ENCODE measurements around the gene SYNGAP1. TPM values are rescaled to one million over a fixed set of nuclear protein-coding genes. Genes with fewer than 3 reads are reported as not detected.
A peak's percentile ranks its signal among the peaks of the same experiment; 100 is the strongest.

SYNGAP1 gene
- total and polyA plus RNA-seq, 9 of the 15 experiments (the other 6 are each of a cell fraction or from before 2014, with no cell fraction given): 0.01 to 22.8 (median 3.2) TPM

DNA sequence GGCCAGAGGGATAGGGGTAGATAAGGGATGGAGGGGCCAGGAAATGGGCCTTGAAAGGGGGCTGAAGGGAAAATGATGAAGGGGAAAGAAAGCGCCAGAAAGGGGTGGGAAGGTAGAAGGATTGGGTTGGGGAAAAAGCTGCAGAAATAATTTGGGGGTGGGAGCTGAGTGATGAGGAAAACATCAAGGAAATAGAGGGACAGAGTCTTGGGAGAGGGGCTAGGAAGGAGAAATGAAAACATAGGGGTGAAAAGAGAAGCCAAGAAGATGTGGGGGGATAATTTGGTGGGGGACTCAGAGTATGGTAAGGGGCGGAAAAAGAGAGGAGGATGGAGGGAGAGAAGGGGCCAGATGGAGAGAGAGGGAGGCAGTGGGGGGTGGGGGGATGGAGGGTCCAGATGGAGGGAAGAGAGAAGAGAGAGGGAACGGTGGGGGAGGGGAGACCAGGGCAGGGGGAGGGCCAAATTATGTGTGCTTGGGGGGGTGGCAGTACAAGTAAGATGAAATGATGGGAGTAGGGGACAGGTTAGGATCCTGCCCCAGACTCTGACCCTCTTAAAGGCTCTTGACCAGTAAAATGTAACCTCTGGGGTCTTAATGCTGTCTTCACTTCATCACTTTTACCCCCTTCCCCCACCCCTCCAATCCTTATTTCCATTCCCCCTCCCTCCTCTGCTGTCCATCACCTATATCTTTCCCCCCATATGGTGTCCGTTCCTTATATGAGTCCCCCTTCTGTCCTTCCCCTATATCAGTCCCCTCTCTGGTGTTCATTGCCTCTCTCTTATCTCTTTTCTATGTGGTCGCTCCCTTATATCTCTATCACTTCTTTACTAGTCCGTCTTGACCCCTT lies 852 bp downstream of the SYNGAP1 start (continued):
- TF ChIP-seq, protein P1, sequence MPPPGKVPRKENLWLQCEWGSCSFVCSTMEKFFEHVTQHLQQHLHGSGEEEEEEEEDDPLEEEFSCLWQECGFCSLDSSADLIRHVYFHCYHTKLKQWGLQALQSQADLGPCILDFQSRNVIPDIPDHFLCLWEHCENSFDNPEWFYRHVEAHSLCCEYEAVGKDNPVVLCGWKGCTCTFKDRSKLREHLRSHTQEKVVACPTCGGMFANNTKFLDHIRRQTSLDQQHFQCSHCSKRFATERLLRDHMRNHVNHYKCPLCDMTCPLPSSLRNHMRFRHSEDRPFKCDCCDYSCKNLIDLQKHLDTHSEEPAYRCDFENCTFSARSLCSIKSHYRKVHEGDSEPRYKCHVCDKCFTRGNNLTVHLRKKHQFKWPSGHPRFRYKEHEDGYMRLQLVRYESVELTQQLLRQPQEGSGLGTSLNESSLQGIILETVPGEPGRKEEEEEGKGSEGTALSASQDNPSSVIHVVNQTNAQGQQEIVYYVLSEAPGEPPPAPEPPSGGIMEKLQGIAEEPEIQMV (tag; conservative IDR thresholded peaks at IDR 0.05; ENCODE audit: low read depth): no peak
- TF ChIP-seq SETDB1 (IDR thresholded peaks at IDR 0.05; ENCODE audit: low read length) (no peak), MTA2 (IDR thresholded peaks at IDR 0.05; ENCODE audit: low read depth) (no peak), SRSF9 (IDR thresholded peaks at IDR 0.05; ENCODE audit: borderline replicate concordance, low read depth, low read length) (no peak), ZNF79 (CRISPR knock-in tag; IDR thresholded peaks at IDR 0.05; ENCODE audit: low read depth) (no peak), CHD1 (IDR thresholded peaks at IDR 0.05; ENCODE audit: low read length) (no peak), MAFF (IDR thresholded peaks at IDR 0.05; ENCODE audit: low read length) (no peak), ETS2 (tag; IDR thresholded peaks at IDR 0.05; ENCODE audit: borderline replicate concordance, poor library complexity, severe bottlenecking) (no peak), PYGO2 (tag; IDR thresholded peaks at IDR 0.05) (no peak), SREBF1 (IDR thresholded peaks at IDR 0.05; ENCODE audit: borderline replicate concordance, low read depth, low read length) (no peak), E2F3 (CRISPR knock-in tag; IDR thresholded peaks at IDR 0.05) (no peak)
- TF ChIP-seq, protein P2, sequence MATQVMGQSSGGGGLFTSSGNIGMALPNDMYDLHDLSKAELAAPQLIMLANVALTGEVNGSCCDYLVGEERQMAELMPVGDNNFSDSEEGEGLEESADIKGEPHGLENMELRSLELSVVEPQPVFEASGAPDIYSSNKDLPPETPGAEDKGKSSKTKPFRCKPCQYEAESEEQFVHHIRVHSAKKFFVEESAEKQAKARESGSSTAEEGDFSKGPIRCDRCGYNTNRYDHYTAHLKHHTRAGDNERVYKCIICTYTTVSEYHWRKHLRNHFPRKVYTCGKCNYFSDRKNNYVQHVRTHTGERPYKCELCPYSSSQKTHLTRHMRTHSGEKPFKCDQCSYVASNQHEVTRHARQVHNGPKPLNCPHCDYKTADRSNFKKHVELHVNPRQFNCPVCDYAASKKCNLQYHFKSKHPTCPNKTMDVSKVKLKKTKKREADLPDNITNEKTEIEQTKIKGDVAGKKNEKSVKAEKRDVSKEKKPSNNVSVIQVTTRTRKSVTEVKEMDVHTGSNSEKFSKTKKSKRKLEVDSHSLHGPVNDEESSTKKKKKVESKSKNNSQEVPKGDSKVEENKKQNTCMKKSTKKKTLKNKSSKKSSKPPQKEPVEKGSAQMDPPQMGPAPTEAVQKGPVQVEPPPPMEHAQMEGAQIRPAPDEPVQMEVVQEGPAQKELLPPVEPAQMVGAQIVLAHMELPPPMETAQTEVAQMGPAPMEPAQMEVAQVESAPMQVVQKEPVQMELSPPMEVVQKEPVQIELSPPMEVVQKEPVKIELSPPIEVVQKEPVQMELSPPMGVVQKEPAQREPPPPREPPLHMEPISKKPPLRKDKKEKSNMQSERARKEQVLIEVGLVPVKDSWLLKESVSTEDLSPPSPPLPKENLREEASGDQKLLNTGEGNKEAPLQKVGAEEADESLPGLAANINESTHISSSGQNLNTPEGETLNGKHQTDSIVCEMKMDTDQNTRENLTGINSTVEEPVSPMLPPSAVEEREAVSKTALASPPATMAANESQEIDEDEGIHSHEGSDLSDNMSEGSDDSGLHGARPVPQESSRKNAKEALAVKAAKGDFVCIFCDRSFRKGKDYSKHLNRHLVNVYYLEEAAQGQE (IDR thresholded peaks at IDR 0.05; ENCODE audit: borderline replicate concordance): no peak
- TF ChIP-seq, protein P2 (CRISPR knock-in tag; IDR thresholded peaks at IDR 0.05; ENCODE audit: low read depth): no peak
- TF ChIP-seq, protein P3, sequence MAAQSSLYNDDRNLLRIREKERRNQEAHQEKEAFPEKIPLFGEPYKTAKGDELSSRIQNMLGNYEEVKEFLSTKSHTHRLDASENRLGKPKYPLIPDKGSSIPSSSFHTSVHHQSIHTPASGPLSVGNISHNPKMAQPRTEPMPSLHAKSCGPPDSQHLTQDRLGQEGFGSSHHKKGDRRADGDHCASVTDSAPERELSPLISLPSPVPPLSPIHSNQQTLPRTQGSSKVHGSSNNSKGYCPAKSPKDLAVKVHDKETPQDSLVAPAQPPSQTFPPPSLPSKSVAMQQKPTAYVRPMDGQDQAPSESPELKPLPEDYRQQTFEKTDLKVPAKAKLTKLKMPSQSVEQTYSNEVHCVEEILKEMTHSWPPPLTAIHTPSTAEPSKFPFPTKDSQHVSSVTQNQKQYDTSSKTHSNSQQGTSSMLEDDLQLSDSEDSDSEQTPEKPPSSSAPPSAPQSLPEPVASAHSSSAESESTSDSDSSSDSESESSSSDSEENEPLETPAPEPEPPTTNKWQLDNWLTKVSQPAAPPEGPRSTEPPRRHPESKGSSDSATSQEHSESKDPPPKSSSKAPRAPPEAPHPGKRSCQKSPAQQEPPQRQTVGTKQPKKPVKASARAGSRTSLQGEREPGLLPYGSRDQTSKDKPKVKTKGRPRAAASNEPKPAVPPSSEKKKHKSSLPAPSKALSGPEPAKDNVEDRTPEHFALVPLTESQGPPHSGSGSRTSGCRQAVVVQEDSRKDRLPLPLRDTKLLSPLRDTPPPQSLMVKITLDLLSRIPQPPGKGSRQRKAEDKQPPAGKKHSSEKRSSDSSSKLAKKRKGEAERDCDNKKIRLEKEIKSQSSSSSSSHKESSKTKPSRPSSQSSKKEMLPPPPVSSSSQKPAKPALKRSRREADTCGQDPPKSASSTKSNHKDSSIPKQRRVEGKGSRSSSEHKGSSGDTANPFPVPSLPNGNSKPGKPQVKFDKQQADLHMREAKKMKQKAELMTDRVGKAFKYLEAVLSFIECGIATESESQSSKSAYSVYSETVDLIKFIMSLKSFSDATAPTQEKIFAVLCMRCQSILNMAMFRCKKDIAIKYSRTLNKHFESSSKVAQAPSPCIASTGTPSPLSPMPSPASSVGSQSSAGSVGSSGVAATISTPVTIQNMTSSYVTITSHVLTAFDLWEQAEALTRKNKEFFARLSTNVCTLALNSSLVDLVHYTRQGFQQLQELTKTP (IDR thresholded peaks at IDR 0.05; ENCODE audit: low read depth in 1 of 2, partially characterized antibody in 2 of 2): peak; percentile 43 to 77
